HS-27A (cell line): ENCODE results near the gene TBC1D20.
"Not testable (repeated sequence)": the region's sequence is repeated elsewhere in the genome, so short reads cannot be mapped to it uniquely, and the experiment has no call there.

Experiments
- DNase-seq: peaks from one replicate; pipeline ENCODE4 v3.0.0-alpha.2; 2012; ENCODE audit warnings: low read depth, missing footprints

Gene TBC1D20

DNA sequence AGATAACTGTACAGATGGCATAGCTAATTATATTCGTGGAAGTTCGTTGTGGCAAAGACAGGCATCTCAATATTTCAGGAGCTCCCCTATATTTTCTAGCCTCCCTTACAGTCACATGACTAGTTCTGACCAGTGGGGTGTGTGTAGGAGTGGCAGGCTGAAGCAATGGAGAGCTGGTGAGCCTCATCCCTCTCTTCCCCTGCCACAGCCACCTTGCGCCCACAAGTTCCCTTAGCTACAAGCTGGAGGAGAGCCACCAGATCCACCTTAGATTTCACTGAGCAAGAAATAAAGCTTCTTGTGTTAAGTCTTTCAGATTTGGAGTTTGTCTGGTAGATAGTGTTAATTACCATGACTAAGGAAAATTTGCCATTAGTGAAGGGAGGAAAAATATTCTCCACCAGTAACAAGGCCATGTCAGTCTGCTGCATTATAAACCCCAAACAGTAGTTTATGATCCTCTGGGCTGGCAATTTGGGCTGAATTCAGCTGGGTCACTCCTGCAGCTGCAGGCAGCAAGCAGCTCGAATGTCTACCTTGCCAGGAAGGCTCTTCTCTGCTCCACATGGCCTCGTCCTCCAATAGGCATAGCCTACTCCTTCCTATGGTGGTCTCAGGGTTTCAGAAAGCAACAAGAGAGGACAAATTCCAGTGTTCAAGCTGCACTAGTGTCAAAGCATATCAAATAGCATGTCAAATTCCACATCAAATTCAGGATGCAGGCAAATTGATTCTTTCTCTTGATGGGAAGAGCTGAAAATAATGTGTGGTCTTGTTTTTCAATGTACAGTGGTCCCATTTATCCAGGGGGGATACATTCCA, 61.7 kb downstream of the TBC1D20 start:
- DNase-seq: no peak

DNA sequence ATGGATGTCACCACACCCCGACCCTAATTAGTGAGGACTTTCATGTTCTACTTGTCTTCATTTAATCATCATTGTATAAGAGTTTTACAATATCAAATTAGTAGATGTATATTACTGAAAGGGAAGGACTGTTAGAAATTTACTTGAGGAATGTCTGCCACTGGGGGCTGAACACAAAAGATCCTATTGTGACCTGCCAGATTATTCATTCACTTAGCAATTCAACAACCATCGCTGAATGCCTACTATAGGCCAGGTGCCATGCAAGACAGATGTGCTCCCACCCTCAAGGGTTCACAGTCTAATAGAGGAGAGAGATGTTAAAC, 62.2 kb downstream of the TBC1D20 start:
- DNase-seq: no peak

DNA sequence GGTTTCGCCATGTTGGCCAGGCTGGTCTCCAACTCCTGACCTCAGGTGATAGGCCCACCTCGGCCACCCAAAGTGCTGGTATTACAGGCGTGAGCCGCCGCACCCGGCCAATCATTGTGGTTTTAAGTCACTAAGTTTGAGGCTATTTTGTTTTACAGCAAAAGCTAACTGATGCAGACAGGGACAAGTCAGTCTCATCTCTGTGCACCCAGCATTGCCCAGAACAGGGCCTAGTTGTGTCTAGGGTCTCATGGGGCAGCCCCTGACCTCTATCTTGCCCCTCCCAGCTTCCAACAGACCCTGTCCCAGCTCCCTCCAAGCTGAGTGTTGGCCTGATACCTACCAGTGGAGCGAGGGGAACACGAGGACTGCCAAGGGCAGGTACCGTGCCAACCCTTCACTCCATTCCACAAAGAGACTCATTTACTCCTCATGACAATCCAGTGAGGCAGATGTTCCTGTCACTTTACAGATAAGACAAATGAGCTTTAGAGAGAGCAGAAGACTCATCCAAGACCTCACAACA, 63.1 kb downstream of the TBC1D20 start:
- no peak for DNase-seq

GRCh38 chr20:397432-398237, 64.7 kb downstream of the TBC1D20 start:
- no peak for DNase-seq

DNA sequence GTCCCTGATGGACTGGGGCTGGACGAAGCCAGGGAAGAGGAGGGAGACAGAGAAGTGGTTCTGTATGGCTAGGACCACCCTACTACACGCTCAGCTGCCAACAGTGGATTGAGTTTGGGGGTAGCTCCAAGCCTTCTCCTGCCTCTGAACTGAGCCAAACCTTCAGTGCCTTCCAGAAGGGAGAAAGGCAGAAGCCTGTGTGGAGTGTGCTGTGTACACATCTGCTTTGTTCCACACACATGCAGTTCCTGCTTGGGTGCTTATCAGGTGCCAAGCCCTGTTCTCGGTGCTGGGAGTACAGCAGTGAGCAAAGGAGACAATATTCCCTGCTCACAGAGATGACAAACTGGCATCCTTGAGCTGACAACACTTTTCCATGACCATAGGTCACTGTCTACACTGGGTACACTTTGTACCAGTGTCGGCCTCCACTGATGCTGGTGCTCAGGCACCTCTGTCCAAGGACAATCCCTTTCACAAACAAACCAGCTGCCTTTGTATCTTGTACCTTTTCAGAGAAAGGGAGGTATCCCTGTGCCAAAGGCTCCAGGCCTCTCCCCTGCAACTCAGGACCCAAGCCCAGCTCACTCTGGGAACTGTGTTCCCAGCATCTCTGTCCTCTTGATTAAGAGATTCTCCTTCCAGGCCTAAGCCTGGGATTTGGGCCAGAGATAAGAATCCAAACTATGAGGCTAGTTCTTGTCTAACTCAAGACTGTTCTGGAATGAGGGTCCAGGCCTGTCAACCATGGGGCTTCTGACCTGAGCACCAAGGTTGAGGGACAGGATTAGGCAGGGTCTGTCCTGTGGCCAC, 65.5 kb downstream of the TBC1D20 start:
- DNase-seq: no peak

DNA sequence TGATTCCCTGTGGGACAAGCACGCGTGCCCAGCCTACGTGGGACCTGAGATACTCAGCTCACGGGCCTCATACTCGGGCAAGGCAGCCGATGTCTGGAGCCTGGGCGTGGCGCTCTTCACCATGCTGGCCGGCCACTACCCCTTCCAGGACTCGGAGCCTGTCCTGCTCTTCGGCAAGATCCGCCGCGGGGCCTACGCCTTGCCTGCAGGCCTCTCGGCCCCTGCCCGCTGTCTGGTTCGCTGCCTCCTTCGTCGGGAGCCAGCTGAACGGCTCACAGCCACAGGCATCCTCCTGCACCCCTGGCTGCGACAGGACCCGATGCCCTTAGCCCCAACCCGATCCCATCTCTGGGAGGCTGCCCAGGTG, 66.1 kb downstream of the TBC1D20 start:
- no peak for DNase-seq

DNA sequence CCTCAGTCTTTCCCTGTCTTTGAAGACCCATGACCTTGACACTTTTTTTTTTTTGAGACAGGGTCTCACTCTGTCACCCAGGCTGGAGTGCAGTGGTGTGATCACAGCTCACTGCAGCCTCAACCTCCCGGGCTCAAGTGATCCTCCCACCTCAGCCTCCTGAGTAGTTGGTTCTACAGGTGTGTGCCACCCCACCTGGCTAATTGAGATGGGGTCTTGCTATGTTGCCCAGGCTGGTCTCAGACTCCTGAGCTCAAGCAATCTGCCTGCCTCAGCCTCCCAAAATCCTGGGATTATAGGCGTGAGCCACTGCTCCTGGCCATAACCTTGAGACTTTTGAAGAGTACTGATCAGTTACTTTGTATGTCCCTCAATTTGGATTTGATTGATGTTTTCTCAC, 69.0 kb downstream of the TBC1D20 start:
- DNase-seq: not testable (repeated sequence)

GRCh38 chr20:391041-391711, 71.2 kb downstream of the TBC1D20 start:
- DNase-seq: no peak

GRCh38 chr20:389220-389619, 73.1 kb downstream of the TBC1D20 start:
- DNase-seq: no peak

- DNase-seq: no peak
Measured at GRCh38 chr20:388034-388994, 74.0 kb downstream of the TBC1D20 start.

- no peak for DNase-seq
Measured at GRCh38 chr20:387520-387919, 74.8 kb downstream of the TBC1D20 start.

GRCh38 chr20:386634-387033, 75.7 kb downstream of the TBC1D20 start:
- not testable (repeated sequence) for DNase-seq
